ENCODE measurements around the gene PRR5L.

GRCh38 chr11:36452236-36452940 is 156.3 kb downstream of the PRR5L start:
- TF ChIP-seq CTCF (IDR thresholded peaks at IDR 0.05) (no peak), POLR2A (IDR thresholded peaks at IDR 0.05) (no peak)
